Pulmonary artery endothelial cell (primary cell): ENCODE data around the gene TMEM269. TPM values are rescaled to one million over a fixed set of nuclear protein-coding genes. Genes with fewer than 3 reads are reported as not detected.
"Not testable (repeated sequence)": the region's sequence is repeated elsewhere in the genome, so short reads cannot be mapped to it uniquely, and the experiment has no call there.

Source experiments
- DNase-seq: peaks from one replicate; pipeline ENCODE4 v3.0.0-alpha.2; 2011; ENCODE audit warnings: low read depth, low spot score
- total RNA-seq: library from RNA; depleted of rRNA; stranded (reverse); fragments of >200 nt; gene quantifications from 2 replicates; pipeline ENCODE4 v1.2.3, GENCODE V29; 2014

The TMEM269 gene
- total RNA-seq, 1 donor from 2014 or later, result not detected

GRCh38 chr1:42774928-42775526 is 9.8 kb upstream of the TMEM269 start:
- no peak for DNase-seq

GRCh38 chr1:42776502-42776901 is 8.3 kb upstream of the TMEM269 start:
- no peak for DNase-seq

GRCh38 chr1:42777852-42778251 is 6.9 kb upstream of the TMEM269 start:
- DNase-seq, result no peak

- DNase-seq, result no peak
Measured at GRCh38 chr1:42779725-42780124, 5.1 kb upstream of the TMEM269 start.

DNA sequence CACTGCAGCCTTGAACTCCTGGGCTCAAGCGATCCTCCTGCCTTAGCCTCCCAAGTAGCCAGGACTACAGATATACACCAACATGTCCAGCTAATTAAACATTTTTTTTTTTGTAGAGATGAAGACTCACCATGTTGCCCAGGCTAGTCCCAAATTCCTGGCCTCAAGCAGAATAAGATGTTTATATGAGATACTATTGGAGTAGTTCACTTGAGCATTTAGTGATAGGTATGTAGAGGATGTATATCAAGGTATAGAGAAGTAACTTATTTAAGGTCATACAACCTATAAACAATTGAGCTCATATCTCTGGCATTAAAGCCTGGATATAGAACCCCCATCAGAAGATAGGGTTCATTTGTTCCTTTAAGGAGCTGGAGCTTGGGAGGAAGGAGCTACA is 4.6 kb upstream of the TMEM269 start:
- DNase-seq, result no peak

DNA sequence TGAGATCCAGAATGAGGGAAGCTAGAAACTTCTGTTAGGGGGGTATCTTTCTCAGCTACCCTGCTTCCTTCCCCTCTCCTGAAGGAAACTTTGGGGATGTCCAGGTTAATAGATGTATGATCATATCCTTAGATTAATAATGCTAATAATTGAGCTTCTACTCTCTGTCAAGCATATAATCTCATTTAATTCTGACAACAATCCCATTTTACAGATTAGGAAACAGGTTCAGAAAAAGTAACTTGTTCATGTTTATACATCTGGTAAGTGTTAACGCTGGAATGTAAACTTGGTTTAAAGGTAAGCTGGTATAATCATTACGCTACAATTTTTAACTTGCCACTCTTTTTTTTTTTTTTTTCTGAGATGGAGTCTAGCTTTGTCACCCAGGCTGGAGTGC is 1.7 kb upstream of the TMEM269 start:
- DNase-seq, result no peak

DNA sequence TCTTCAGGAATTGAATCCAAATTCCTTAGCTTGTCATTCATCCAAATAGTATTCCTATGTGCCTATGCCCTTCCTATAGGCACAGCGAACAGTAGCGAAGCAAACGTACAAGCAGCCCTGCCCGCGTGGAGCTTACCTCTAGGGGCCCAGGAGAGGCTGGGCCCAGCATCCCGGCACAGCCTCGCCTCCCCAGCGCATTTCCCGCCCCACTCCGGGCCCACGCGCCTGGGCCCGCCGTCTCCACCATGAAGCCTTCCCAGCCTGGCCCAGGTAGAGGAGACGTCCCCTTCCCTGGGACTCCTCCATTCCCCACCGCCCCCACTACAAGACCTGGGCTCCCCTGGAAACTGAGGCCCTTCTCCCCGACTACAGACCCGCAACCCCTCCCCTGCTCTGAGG is 245 bp upstream of the TMEM269 start:
- DNase-seq, result no peak

DNA sequence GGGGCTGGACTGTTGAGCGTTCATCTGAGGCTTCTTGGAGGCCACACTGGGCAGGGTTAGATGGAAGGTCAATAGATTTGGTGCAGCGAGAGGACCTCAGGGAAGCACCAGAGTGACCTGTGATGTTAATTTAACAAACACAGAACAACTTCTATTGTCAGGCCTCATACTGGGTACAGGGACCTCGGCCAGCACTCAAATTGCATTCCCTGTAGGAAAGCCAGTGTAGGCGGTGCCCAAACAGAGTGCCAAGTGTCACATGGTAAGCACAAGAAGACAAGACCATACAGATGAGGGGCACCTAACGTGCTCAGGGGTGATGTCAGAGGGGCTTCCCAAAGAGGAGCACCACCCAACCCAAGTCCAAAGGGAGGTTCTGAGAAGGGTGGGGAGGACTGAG is 1.3 kb downstream of the TMEM269 start:
- no peak for DNase-seq

- DNase-seq, result no peak
Measured at GRCh38 chr1:42788021-42788420, 3.2 kb downstream of the TMEM269 start.

DNA sequence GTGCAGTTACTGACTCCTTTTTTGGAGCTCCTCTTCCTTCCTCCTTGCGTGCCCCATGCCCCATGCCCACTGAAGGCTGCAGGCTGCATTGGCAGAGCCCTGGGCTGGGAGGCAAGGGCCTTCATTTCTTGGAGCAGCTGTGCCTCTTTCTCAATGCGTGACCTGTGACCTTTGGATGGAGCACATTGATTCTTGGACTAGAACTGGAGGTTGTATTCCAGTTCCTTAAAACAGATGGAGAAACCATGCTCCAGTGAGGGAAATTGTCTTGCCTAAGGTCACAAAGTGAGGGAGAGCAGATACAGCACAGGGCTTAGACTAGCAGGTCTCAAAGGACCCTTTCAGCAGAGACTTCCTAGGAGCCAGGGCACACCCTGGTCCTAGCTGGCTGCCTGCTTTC is 9.0 kb downstream of the TMEM269 start:
- no peak for DNase-seq

DNA sequence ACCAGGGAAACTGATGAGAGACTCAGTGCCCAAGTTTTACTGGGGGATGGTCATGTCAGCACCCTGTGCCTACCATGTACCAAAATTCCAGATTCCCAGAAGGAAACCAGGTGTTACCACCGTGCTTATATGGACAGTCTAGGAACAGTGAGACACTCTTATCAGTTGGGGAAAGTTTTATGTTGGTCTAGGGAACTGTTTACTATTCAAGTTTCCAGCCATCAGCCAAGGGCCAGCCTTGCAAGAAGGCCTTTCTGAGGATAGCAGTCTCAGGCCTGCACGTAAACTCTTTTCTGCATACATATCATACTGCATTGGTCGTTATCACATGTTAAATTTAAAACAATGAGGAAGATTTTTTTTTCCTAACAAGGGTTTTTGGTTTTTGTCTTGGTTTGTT is 12.6 kb downstream of the TMEM269 start:
- DNase-seq, result no peak

GRCh38 chr1:42797979-42798378 is 13.2 kb downstream of the TMEM269 start:
- no peak for DNase-seq

DNA sequence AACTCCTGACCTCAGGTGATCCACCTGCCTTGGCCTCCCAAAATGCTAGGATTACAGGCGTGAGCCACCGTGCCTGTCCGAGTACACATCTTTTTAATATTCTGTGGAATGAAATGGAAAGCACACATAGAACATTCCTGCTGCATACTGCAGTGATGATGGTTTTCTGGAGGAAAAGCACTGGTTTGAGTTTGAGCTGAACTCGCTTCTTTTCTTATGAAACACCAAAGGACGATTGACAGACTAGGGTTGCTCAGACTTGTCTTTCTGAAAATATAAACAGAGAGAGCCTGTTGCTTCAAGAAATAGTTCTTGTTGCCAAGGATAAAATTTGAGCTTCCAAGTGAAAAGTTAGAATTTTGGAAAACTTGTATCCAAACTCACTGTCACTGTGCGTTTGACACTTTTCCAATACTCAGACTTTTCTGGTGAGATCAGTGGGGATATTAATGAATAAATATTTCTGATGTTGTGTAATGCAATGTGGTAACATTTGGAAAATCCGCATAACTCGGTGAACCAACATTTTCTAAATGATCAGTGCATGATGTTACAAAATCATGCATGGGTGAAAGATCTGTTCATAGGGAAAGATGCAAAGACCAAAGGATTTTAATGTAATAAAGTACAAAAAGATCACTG is 17.2 kb downstream of the TMEM269 start:
- no peak for DNase-seq

DNA sequence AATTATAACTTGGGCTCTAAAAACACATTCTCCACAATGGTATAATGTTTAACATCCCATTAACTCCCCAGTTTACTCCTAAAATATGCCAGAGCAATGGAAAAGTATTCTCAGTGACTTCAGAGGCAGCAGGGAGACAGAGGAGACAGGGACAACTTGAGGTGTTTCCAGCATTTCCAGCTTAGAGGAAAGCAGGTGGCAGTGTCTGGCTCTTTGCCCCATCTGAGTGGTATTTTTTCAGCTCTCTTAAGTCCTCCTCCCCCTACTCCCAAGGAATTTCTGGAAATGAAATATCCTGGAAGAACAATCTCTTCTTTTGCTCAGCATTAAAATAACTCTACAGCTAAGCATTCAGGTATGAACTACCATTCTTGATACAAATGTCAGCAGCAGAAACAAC is 21.4 kb downstream of the TMEM269 start:
- DNase-seq, result no peak

DNA sequence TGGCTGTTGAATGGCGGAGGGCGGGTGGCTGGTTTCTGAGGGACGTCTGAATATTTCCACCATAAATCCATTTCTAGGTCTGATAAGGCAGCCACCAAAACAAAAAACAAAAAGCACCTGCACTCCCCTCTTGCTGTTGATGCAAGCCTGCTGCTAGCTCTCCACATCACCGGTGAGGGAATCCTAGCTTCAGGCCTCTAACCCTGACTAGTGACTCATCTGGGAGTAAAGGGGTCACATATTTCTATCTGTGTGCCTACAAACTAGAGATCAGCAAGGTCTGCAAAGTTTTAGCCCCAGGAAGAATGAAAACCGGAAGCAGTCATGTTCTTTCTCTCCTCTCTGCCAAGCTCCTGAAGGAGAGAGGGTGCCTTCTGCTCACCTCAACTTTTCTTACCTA is 21.8 kb downstream of the TMEM269 start:
- no peak for DNase-seq

DNA sequence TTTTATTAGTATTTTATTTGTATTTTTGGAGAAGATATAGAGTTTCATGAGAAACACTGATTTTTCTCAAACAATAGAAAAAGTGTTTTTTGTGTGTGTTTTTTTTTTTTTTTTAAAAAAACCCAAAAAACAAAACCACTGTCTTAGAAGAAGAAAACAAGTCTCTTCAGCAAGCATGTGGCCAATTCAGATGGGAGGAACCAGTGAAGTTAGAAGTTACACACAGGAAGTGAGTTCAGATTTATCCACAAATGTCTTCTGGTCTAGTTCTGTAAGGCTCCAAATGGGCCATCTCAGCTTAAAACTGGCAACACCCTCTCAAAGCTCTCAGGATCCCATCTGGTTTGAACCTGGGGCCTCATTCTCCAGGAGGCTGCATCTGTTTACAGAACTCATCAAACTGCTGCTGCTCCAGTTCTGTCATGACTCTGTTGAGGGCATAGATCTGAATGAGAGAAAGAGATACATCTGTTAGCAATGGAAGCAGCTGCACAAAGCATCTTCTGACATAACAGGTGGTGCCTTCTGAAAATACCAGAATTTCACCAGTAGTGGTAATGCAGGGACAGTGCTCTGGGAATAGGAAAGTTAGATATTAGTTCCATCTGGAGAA is 22.4 kb downstream of the TMEM269 start:
- DNase-seq, result no peak

- not testable (repeated sequence) for DNase-seq
Measured at GRCh38 chr1:42814815-42815214, 30.0 kb downstream of the TMEM269 start.

- DNase-seq, result no peak
Measured at GRCh38 chr1:42815941-42816584, 31.3 kb downstream of the TMEM269 start.

- peak; percentile 44 for DNase-seq
Measured at GRCh38 chr1:42816585-42817439, 32.0 kb downstream of the TMEM269 start, which contains the start of the genes ERMAP and SVBP. Gene ERMAP (plus strand): TSS chr1:42817122. CDS start chr1:42830449, 13,327 bp downstream. Gene SVBP (minus strand): TSS chr1:42817397. CDS start chr1:42816544, 853 bp downstream.

GRCh38 chr1:42817440-42817767 is 32.6 kb downstream of the TMEM269 start:
- DNase-seq, result no peak

DNA sequence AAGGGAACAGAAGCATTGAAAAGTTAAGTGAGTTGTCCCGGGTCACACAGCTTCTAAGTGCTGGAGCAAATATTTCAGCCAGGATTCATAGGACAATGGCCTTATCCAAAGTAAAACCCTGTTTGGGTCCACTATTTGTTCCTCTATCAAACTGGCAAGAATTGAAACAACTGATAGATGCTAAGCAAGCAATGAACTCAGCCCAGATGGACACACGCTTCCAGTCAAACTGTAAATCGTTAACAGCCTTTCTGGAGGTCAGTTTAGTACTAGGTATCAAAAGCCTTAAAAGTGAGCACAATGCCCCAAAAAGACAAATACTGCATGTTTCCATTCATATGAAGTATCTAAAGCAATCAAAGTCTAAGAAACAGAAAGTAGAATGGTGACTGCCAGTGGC is 33.2 kb downstream of the TMEM269 start:
- no peak for DNase-seq

DNA sequence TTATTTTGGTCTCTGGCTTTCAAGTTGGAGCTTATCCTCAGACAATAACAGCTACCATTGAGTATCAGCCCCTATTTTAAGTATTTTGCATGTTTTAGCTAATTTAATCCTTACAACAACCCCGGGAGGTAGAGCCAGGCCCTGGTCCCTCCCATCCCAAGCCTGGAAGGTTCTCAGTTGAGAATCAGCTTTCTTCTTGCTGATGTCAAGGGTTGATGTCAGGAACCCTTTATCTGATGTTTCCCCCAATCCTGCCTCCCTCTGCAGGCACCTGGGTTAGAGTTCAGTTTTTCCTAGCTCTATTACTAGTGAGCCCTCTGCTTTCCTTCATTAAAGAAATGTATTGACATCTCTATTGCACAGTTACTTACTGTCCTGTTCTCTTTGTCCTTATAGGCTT is 36.0 kb downstream of the TMEM269 start:
- no peak for DNase-seq
